Measurements from ENCODE around the gene METTL26. TPM values are rescaled to one million over a fixed set of nuclear protein-coding genes. Genes with fewer than 3 reads are reported as not detected.

METTL26 gene
- total and polyA plus RNA-seq, 10 of the 15 experiments (the other 5 are each of a cell fraction or from before 2014, with no cell fraction given), result 5.4 to 163 (median 79.3) TPM

DNA sequence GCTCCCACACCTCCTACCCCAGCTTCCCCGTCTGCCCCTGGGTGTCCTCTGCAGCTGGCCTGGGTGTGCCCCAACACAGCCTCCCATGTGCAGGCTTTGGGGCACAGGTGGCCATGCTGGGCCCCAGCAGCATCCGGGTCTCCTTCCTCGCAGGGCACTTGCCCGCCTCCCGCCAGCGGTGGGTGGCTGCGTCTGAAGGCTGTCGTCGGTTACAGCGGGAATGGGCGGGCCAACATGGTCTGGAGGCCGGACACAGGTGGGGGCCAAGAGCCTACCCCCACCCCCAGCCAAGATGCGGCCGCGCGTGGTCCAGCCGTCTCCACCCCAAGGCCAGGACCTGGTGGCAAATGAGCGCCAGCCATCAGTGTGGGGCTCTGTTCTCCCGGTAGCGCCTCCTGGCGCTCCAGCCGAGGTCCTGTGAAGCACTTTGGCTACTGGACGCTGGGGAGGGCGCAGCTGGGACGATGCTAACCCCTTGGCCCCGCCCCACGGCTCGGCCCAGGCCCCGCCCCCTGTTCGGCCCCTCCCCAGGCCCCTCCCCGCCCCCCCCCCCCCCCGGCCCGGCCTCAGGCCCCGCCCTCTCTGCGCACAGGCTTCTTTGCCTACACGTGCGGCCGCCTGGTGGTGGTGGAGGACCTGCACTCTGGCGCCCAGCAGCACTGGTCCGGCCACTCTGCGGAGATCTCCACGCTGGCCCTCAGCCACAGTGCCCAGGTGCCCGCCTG is 24.5 kb upstream of the METTL26 start:
- Histone ChIP-seq H2AFZ (ENCODE audit: control insufficient read depth, low read depth, low read length) (peak overlapping the region; percentile 60), H4K20me1 (ENCODE audit: control insufficient read depth, insufficient read depth) (no peaks in the 10 kb centered on the region), H3K9me3 (replicated peaks; ENCODE audit: control insufficient read depth, insufficient read depth, low read length) (no peaks in the 10 kb centered on the region), H3K27ac (ENCODE audit: control insufficient read depth, insufficient read depth) (no peak overlapping the region), H3K4me1 (ENCODE audit: control insufficient read depth, insufficient read depth, low read length) (peaks cover 3% of the 10 kb centered on the region; the same call in 1 of the 2 replicates), H3K9ac (ENCODE audit: control insufficient read depth, insufficient read depth, low read length) (no peak overlapping the region; the same call in 1 of the 2 replicates), H3K79me2 (ENCODE audit: control insufficient read depth, insufficient read depth, low read length) (no peaks in the 10 kb centered on the region), H3K4me2 (ENCODE audit: control insufficient read depth, insufficient read depth) (peak overlapping the region; percentile 42; the same call in 1 of the 2 replicates), H3K4me3 (no peak overlapping the region), H3K27me3 (replicated peaks in 1 of 2; ENCODE audit: control insufficient read depth in 2 of 2, insufficient read depth in 2 of 2, low read length in 1 of 2) (no peaks in the 10 kb centered on the region), H3K36me3 (ENCODE audit: control insufficient read depth in 2 of 2, insufficient read depth in 2 of 2, low read length in 1 of 2) (no peaks in the 10 kb centered on the region; a peak in 2 of 4 replicates)
- POLR2A ChIA-PET, result no interaction called here
- peak; percentile 96 for ATAC-seq
- no TSS peak for BruUV-seq (replicated peaks)
- peak; percentile 37 for DNase-seq (ENCODE audit: low read depth, low spot score)
- FAIRE-seq, result peak; percentile 27
- intact Hi-C loops (cut with micrococcal nuclease; ENCODE audit: unreplicated experiment) (loop anchor here (1.0 to 10.0 kb wide), 2 partner anchors 81 to 266 kb away; partner anchors contain the start of gene NME4), in situ Hi-C loops (cut with MboI) (loop anchor here (10.0 kb wide), 1 partner anchor 266 kb away; the partner anchor contains the start of gene NME4)
- 38% methylated on average over 30 of the region's 43 CpGs for WGBS (ENCODE audit: insufficient coverage, insufficient replicate concordance, low lambda C conversion rate, missing lambda C conversion rate)
- RAD21 ChIA-PET (ENCODE audit: unreplicated experiment), result interaction anchor here (1.0 kb wide), 1 partner anchor 13 kb away, joined by 7 read pairs; no protein-coding TSS in a partner anchor
- SMC1A ChIA-PET (ENCODE audit: uncharacterized antibody, unreplicated experiment), result interaction anchor here (0.9 kb wide), 1 partner anchor 60 kb away, joined by 4 read pairs; the partner anchor contains the start of gene ANTKMT
- CTCF ChIA-PET, result interaction anchor here (0.6 to 1.4 kb wide), 4 partner anchors 8 to 811 kb away, joined by 3 to 4 read pairs (median 3); partner anchors contain the start of gene METTL26
- TF ChIP-seq YY1 (IDR thresholded peaks at IDR 0.05; ENCODE audit: low read depth, low read length) (peak; percentile 38; the same call in 1 of the 2 replicates), TCF12 (IDR thresholded peaks at IDR 0.05; ENCODE audit: low read depth, low read length) (0 out of 2 replicates have a peak, but pooled peaks have one; percentile 4), BHLHE40 (IDR thresholded peaks at IDR 0.05; ENCODE audit: borderline replicate concordance in 1 of 2, low read depth in 2 of 2, low read length in 1 of 2) (peak; percentile 92 to 96), NFYA (IDR thresholded peaks at IDR 0.05; ENCODE audit: borderline replicate concordance, low read depth, low read length) (no peak), DPF2 (IDR thresholded peaks at IDR 0.05) (no peak), NR2C1 (IDR thresholded peaks at IDR 0.05) (no peak), IRF4 (IDR thresholded peaks at IDR 0.05; ENCODE audit: low read depth, low read length) (no peak), SUZ12 (IDR thresholded peaks at IDR 0.05; ENCODE audit: unreplicated experiment) (no peak), MXI1 (IDR thresholded peaks at IDR 0.05; ENCODE audit: low read depth, low read length) (0 out of 2 replicates have a peak, but pooled peaks have one; percentile 35), YBX1 (IDR thresholded peaks at IDR 0.05) (no peak), BCL11A (IDR thresholded peaks at IDR 0.05; ENCODE audit: low read depth, low read length) (no peak), ATF2 (IDR thresholded peaks at IDR 0.05; ENCODE audit: low read length) (no peak), RAD21 (IDR thresholded peaks at IDR 0.05; ENCODE audit: insufficient read depth, low read depth, low read length) (peak; percentile 23; the same call in 1 of the 2 replicates), MLLT1 (IDR thresholded peaks at IDR 0.05) (no peak), SMC3 (IDR thresholded peaks at IDR 0.05; ENCODE audit: borderline replicate concordance, low read length) (peak; percentile 37; the same call in 1 of the 2 replicates), POU2F2 (IDR thresholded peaks at IDR 0.05; ENCODE audit: borderline replicate concordance, low read depth, low read length) (peak; percentile 54; the same call in 1 of the 3 replicates), STAT1 (conservative IDR thresholded peaks at IDR 0.05) (no peak), CTCF (IDR thresholded peaks at IDR 0.05 in 2 of 3, conservative IDR thresholded peaks at IDR 0.05 in 1 of 3; ENCODE audit: control insufficient read depth in 2 of 3, extremely low read depth in 1 of 3, insufficient read depth in 1 of 3, low read depth in 3 of 3, low read length in 3 of 3) (peak; percentile 14 to 62 (median 33); a peak in 4 of 6 replicates)

All from GM12878 (cell line).